ENCODE data around the gene MTMR2. TPM values are rescaled to one million over a fixed set of nuclear protein-coding genes. Genes with fewer than 3 reads are reported as not detected.

The MTMR2 gene
- total and polyA plus RNA-seq, 2 experiments from 2014 or later: 26.6 to 52.6 TPM

DNA sequence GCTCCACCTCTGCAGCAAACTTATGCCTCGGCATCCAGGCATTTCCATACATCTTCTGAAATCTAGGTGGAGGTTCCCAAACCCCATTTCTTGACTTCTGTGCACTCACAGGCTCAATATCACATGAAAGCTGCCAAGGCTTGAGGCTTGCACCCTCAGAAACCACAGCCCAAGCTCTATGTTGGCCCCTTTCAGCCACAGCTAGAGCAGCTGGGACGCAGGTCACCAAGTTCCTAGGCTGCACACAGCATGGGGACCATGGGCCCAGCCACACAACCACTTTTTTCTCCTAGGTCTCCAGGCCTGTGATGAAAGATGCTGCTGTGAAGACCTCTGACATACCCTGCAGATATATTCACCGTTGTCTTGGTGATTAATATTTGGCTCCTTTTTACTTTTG, 24.7 kb upstream of the MTMR2 start (continued):
- TF ChIP-seq, protein P1, sequence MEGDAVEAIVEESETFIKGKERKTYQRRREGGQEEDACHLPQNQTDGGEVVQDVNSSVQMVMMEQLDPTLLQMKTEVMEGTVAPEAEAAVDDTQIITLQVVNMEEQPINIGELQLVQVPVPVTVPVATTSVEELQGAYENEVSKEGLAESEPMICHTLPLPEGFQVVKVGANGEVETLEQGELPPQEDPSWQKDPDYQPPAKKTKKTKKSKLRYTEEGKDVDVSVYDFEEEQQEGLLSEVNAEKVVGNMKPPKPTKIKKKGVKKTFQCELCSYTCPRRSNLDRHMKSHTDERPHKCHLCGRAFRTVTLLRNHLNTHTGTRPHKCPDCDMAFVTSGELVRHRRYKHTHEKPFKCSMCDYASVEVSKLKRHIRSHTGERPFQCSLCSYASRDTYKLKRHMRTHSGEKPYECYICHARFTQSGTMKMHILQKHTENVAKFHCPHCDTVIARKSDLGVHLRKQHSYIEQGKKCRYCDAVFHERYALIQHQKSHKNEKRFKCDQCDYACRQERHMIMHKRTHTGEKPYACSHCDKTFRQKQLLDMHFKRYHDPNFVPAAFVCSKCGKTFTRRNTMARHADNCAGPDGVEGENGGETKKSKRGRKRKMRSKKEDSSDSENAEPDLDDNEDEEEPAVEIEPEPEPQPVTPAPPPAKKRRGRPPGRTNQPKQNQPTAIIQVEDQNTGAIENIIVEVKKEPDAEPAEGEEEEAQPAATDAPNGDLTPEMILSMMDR (conservative IDR thresholded peaks at IDR 0.05; ENCODE audit: low read depth in 2 of 2): no peak
- TF ChIP-seq STAT1 (IDR thresholded peaks at IDR 0.05; ENCODE audit: unreplicated experiment) (no peak), ZNF331 (CRISPR knock-in tag; IDR thresholded peaks at IDR 0.05; ENCODE audit: low read depth) (no peak), ZNF114 (CRISPR knock-in tag; IDR thresholded peaks at IDR 0.05) (no peak)
- TF ChIP-seq, protein P2, sequence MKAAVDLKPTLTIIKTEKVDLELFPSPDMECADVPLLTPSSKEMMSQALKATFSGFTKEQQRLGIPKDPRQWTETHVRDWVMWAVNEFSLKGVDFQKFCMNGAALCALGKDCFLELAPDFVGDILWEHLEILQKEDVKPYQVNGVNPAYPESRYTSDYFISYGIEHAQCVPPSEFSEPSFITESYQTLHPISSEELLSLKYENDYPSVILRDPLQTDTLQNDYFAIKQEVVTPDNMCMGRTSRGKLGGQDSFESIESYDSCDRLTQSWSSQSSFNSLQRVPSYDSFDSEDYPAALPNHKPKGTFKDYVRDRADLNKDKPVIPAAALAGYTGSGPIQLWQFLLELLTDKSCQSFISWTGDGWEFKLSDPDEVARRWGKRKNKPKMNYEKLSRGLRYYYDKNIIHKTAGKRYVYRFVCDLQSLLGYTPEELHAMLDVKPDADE (IDR thresholded peaks at IDR 0.05): no peak
- TF ChIP-seq, protein P3, sequence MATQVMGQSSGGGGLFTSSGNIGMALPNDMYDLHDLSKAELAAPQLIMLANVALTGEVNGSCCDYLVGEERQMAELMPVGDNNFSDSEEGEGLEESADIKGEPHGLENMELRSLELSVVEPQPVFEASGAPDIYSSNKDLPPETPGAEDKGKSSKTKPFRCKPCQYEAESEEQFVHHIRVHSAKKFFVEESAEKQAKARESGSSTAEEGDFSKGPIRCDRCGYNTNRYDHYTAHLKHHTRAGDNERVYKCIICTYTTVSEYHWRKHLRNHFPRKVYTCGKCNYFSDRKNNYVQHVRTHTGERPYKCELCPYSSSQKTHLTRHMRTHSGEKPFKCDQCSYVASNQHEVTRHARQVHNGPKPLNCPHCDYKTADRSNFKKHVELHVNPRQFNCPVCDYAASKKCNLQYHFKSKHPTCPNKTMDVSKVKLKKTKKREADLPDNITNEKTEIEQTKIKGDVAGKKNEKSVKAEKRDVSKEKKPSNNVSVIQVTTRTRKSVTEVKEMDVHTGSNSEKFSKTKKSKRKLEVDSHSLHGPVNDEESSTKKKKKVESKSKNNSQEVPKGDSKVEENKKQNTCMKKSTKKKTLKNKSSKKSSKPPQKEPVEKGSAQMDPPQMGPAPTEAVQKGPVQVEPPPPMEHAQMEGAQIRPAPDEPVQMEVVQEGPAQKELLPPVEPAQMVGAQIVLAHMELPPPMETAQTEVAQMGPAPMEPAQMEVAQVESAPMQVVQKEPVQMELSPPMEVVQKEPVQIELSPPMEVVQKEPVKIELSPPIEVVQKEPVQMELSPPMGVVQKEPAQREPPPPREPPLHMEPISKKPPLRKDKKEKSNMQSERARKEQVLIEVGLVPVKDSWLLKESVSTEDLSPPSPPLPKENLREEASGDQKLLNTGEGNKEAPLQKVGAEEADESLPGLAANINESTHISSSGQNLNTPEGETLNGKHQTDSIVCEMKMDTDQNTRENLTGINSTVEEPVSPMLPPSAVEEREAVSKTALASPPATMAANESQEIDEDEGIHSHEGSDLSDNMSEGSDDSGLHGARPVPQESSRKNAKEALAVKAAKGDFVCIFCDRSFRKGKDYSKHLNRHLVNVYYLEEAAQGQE (IDR thresholded peaks at IDR 0.05; ENCODE audit: unreplicated experiment): no peak

DNA sequence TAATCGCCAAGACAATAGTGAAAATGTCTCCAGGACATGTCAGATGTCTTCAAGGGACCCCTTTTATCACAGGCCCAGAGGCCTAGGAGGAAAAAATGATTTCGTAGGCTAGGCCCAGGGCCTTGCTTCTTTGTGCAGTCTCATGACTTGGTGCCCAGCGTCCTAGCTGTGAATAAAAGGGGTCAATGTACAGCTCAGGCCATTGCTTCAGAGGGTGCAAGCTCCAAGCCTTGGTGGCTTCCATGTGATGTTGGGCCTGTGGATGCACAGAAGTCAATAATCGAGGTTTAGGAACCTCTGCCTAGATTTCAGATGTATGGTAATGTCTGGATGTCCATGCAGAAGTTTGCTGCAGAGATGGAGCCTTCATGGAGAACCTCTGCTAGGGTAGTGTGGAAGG, 20.7 kb upstream of the MTMR2 start:
- peak; percentile 18 for DNase-seq (ENCODE audit: low spot score)
- peaks cover 34% of the 10 kb centered on the region for H3K36me3 Mint-ChIP-seq (ENCODE audit: low read depth)
- Histone ChIP-seq H3K79me2 (replicated peaks; ENCODE audit: insufficient read depth) (no peaks in the 10 kb centered on the region), H3K27ac (ENCODE audit: low read depth) (no peak overlapping the region), H3K4me1 (ENCODE audit: insufficient read depth) (no peaks in the 10 kb centered on the region), H3K27me3 (ENCODE audit: insufficient read depth) (no peaks in the 10 kb centered on the region), H3K4me2 (no peak overlapping the region), H2AFZ (no peak overlapping the region), H4K20me1 (replicated peaks; ENCODE audit: insufficient read depth) (no peaks in the 10 kb centered on the region), H3K36me3 (ENCODE audit: insufficient read depth) (peaks cover 11% of the 10 kb centered on the region), H3K9me2 (ENCODE audit: insufficient read depth) (no peaks in the 10 kb centered on the region), H3F3A (replicated peaks; ENCODE audit: low read depth) (no peaks in the 10 kb centered on the region), H3K4me3 (no peak overlapping the region)
- H3K9me3 Mint-ChIP-seq: peaks cover 64% of the 10 kb centered on the region
- ATAC-seq: no peak
- no peaks in the 10 kb centered on the region for H3K4me1 Mint-ChIP-seq
- H3K4me3 Mint-ChIP-seq: no peak overlapping the region
- H3K27ac Mint-ChIP-seq: no peak overlapping the region
- H3K27me3 Mint-ChIP-seq (ENCODE audit: insufficient read depth, low read depth, poor library complexity): no peaks in the 10 kb centered on the region
- TF ChIP-seq, protein P4, sequence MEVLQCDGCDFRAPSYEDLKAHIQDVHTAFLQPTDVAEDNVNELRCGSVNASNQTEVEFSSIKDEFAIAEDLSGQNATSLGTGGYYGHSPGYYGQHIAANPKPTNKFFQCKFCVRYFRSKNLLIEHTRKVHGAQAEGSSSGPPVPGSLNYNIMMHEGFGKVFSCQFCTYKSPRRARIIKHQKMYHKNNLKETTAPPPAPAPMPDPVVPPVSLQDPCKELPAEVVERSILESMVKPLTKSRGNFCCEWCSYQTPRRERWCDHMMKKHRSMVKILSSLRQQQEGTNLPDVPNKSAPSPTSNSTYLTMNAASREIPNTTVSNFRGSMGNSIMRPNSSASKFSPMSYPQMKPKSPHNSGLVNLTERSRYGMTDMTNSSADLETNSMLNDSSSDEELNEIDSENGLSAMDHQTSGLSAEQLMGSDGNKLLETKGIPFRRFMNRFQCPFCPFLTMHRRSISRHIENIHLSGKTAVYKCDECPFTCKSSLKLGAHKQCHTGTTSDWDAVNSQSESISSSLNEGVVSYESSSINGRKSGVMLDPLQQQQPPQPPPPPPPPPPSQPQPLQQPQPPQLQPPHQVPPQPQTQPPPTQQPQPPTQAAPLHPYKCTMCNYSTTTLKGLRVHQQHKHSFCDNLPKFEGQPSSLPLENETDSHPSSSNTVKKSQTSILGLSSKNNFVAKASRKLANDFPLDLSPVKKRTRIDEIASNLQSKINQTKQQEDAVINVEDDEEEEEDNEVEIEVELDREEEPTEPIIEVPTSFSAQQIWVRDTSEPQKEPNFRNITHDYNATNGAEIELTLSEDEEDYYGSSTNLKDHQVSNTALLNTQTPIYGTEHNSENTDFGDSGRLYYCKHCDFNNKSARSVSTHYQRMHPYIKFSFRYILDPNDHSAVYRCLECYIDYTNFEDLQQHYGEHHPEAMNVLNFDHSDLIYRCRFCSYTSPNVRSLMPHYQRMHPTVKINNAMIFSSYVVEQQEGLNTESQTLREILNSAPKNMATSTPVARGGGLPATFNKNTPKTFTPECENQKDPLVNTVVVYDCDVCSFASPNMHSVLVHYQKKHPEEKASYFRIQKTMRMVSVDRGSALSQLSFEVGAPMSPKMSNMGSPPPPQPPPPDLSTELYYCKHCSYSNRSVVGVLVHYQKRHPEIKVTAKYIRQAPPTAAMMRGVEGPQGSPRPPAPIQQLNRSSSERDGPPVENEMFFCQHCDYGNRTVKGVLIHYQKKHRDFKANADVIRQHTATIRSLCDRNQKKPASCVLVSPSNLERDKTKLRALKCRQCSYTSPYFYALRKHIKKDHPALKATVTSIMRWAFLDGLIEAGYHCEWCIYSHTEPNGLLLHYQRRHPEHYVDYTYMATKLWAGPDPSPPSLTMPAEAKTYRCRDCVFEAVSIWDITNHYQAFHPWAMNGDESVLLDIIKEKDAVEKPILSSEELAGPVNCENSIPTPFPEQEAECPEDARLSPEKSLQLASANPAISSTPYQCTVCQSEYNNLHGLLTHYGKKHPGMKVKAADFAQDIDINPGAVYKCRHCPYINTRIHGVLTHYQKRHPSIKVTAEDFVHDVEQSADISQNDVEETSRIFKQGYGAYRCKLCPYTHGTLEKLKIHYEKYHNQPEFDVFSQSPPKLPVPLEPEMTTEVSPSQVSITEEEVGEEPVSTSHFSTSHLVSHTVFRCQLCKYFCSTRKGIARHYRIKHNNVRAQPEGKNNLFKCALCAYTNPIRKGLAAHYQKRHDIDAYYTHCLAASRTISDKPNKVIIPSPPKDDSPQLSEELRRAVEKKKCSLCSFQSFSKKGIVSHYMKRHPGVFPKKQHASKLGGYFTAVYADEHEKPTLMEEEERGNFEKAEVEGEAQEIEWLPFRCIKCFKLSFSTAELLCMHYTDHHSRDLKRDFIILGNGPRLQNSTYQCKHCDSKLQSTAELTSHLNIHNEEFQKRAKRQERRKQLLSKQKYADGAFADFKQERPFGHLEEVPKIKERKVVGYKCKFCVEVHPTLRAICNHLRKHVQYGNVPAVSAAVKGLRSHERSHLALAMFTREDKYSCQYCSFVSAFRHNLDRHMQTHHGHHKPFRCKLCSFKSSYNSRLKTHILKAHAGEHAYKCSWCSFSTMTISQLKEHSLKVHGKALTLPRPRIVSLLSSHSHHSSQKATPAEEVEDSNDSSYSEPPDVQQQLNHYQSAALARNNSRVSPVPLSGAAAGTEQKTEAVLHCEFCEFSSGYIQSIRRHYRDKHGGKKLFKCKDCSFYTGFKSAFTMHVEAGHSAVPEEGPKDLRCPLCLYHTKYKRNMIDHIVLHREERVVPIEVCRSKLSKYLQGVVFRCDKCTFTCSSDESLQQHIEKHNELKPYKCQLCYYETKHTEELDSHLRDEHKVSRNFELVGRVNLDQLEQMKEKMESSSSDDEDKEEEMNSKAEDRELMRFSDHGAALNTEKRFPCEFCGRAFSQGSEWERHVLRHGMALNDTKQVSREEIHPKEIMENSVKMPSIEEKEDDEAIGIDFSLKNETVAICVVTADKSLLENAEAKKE (CRISPR knock-in tag; IDR thresholded peaks at IDR 0.05): no peak
- TF ChIP-seq STAT1 (IDR thresholded peaks at IDR 0.05; ENCODE audit: unreplicated experiment) (no peak), EZH2 (IDR thresholded peaks at IDR 0.05; ENCODE audit: low read depth, unreplicated experiment) (no peak), ZNF331 (CRISPR knock-in tag; IDR thresholded peaks at IDR 0.05; ENCODE audit: low read depth) (no peak)
- TF ChIP-seq, protein P2 (IDR thresholded peaks at IDR 0.05): no peak

All from GM23338 (cell line).